Uterus (tissue), 2 donors: ENCODE results near the gene RAB3IL1.

Source experiments
- POLR2A ChIP-seq, 2 donors: fragments of 450-650 bp; IDR thresholded peaks; one replicate each; pipeline ENCODE4 v1.6.1; 2016; ENCODE audit warnings: antibody characterized with exemption in 2 of 2, mild to moderate bottlenecking in 1 of 2, moderate library complexity in 1 of 2
- TF ChIP-seq, protein P1 (sequence below), 4 experiments: fragments of 200-600 bp in 2 of 4; fragments of 450-650 bp in 2 of 4; sonication (generic) in 2 of 4; IDR thresholded peaks; one replicate each; pipeline ENCODE4 v1.5.1; 2016 to 2019; ENCODE audit warnings: antibody characterized with exemption in 4 of 4, mild to moderate bottlenecking in 2 of 4, moderate library complexity in 1 of 4

DNA sequence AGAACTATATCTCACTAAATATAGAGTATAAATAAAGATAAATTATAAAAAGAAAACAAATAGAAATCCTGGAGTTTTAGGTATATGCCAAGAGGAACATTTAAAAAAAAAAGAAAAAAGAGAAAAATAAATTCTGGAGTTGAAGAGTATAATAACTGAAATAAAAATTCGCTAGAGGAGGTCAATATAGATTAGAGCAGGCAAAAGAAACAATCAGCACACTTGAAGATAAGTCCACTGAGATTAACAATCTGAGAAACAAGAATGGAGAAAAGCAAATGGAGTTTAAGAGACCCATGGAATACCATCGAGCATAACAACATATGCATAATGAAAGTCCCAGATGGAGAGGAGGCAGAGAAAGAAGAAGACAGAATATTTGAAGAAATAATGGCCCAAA, 18.5 kb upstream of the RAB3IL1 start:
- TF ChIP-seq, protein P1, sequence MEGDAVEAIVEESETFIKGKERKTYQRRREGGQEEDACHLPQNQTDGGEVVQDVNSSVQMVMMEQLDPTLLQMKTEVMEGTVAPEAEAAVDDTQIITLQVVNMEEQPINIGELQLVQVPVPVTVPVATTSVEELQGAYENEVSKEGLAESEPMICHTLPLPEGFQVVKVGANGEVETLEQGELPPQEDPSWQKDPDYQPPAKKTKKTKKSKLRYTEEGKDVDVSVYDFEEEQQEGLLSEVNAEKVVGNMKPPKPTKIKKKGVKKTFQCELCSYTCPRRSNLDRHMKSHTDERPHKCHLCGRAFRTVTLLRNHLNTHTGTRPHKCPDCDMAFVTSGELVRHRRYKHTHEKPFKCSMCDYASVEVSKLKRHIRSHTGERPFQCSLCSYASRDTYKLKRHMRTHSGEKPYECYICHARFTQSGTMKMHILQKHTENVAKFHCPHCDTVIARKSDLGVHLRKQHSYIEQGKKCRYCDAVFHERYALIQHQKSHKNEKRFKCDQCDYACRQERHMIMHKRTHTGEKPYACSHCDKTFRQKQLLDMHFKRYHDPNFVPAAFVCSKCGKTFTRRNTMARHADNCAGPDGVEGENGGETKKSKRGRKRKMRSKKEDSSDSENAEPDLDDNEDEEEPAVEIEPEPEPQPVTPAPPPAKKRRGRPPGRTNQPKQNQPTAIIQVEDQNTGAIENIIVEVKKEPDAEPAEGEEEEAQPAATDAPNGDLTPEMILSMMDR (IDR thresholded peaks at IDR 0.05): no peak
- TF ChIP-seq POLR2A (IDR thresholded peaks at IDR 0.05): no peak
